ENCODE data around the gene ZNF326. TPM values are rescaled to one million over a fixed set of nuclear protein-coding genes. Genes with fewer than 3 reads are reported as not detected.

ZNF326 gene
- total RNA-seq, 1 experiment from 2014 or later = 19.3 TPM

DNA sequence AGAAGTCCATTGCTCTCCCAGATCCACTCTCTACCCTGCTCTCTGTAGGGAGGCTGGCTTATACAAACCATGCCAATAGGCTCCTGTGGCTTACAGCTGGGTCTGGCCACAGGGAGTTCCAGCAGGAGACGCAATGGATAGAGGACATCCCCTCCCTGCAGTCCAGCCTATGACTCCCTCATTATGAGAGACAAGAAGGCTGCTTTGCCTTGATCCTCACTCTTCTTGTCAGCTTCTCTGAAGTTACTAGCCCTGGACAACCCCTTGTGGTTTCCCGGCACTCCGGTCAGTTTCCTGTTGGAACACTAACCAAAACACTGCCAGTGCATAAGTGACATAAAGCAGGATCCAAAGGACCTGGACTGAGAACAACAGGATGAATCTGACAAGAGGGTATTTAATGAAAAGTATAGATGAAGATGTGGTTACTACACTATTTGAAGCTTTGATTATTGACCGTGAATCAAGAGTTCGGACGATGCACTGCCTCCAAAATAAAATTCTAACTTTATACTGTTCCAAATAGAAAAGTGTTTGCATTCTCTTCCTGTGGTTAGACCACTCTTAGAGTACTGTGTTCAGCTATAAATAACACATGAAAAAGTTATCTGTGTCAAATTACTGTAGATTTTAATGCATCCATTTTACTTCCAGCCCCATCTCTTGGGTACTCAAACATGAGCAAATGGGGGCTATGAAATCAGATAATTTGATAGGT lies 32.7 kb upstream of the ZNF326 start:
- Histone ChIP-seq H3K4me2 (ENCODE audit: low read length) (no peak overlapping the region), H2AFZ (ENCODE audit: low read depth, low read length, poor library complexity, severe bottlenecking) (no peak overlapping the region), H3K27ac (ENCODE audit: low read depth, low read length) (no peak overlapping the region), H3K27me3 (ENCODE audit: insufficient read depth, low read length) (no peaks in the 10 kb centered on the region), H3K4me1 (ENCODE audit: control insufficient read depth in 1 of 2, insufficient read depth in 2 of 2, low read length in 2 of 2) (no peaks in the 10 kb centered on the region), H3K79me2 (ENCODE audit: insufficient read depth, low read length) (no peaks in the 10 kb centered on the region), H3K36me3 (ENCODE audit: control insufficient read depth in 1 of 2, insufficient read depth in 2 of 2, low read length in 2 of 2) (no peaks in the 10 kb centered on the region), H3K9ac (ENCODE audit: low read length) (no peak overlapping the region), H3K9me3 (ENCODE audit: control insufficient read depth in 1 of 2, insufficient read depth in 1 of 2, low read depth in 1 of 2, low read length in 2 of 2) (0 out of 4 replicates have a peak, but pooled peaks cover 0 to 2% of the 10 kb centered on the region in 2 experiments), H3K4me3 (replicated peaks in 1 of 2; ENCODE audit: low read depth in 1 of 2, low read length in 2 of 2) (no peak overlapping the region), H4K20me1 (ENCODE audit: insufficient read depth) (no peaks in the 10 kb centered on the region), H3K9me2 (ENCODE audit: insufficient read depth) (no peaks in the 10 kb centered on the region)
- no TSS peak for BruUV-seq (replicated peaks)
- intact Hi-C loops (cut with micrococcal nuclease) = no loop called here
- DNase-seq (ENCODE audit: low read depth, low spot score) (no peak), ATAC-seq (no peak)
- ChIA-PET POLR2A (no interaction called here), CTCF (no interaction called here), RAD21 (ENCODE audit: low non-redundant PET in 1 of 2, low total read pairs in 2 of 2, uncharacterized antibody in 2 of 2, unreplicated experiment in 2 of 2) (no interaction called here)
- TF ChIP-seq EZH2 (IDR thresholded peaks at IDR 0.05) (no peak), JUND (IDR thresholded peaks at IDR 0.05) (no peak), YY1 (IDR thresholded peaks at IDR 0.05; ENCODE audit: extremely low read depth, insufficient replicate concordance, low read depth, low read length) (no peak), EGR1 (IDR thresholded peaks at IDR 0.05; ENCODE audit: low read depth) (no peak), MAX (IDR thresholded peaks at IDR 0.05) (no peak), CBX3 (IDR thresholded peaks at IDR 0.05; ENCODE audit: low read depth) (no peak), CEBPB (IDR thresholded peaks at IDR 0.05; ENCODE audit: low read depth) (no peak), REST (IDR thresholded peaks at IDR 0.05; ENCODE audit: low read depth) (no peak), TCF7L2 (IDR thresholded peaks at IDR 0.05; ENCODE audit: borderline replicate concordance, extremely low read depth, insufficient read depth, insufficient read length) (no peak), POLR2AphosphoS5 (IDR thresholded peaks at IDR 0.05; ENCODE audit: low read depth, low read length) (no peak), RAD21 (IDR thresholded peaks at IDR 0.05; ENCODE audit: low read depth) (no peak), SRF (IDR thresholded peaks at IDR 0.05; ENCODE audit: low read depth) (no peak), POLR2A (IDR thresholded peaks at IDR 0.05; ENCODE audit: borderline replicate concordance, extremely low read depth, insufficient read depth, insufficient read length) (no peak), FOSL1 (IDR thresholded peaks at IDR 0.05; ENCODE audit: low read depth) (no peak), CTCF (IDR thresholded peaks at IDR 0.05 in 2 of 3, conservative IDR thresholded peaks at IDR 0.05 in 1 of 3; ENCODE audit: borderline replicate concordance in 1 of 3, insufficient read depth in 1 of 3, low read depth in 2 of 3, low read length in 2 of 3) (no peak), ELF1 (IDR thresholded peaks at IDR 0.05; ENCODE audit: borderline replicate concordance, low read depth) (no peak)
- TF ChIP-seq, protein P1, sequence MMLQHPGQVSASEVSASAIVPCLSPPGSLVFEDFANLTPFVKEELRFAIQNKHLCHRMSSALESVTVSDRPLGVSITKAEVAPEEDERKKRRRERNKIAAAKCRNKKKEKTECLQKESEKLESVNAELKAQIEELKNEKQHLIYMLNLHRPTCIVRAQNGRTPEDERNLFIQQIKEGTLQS (IDR thresholded peaks at IDR 0.05) = no peak
- TF ChIP-seq, protein P2, sequence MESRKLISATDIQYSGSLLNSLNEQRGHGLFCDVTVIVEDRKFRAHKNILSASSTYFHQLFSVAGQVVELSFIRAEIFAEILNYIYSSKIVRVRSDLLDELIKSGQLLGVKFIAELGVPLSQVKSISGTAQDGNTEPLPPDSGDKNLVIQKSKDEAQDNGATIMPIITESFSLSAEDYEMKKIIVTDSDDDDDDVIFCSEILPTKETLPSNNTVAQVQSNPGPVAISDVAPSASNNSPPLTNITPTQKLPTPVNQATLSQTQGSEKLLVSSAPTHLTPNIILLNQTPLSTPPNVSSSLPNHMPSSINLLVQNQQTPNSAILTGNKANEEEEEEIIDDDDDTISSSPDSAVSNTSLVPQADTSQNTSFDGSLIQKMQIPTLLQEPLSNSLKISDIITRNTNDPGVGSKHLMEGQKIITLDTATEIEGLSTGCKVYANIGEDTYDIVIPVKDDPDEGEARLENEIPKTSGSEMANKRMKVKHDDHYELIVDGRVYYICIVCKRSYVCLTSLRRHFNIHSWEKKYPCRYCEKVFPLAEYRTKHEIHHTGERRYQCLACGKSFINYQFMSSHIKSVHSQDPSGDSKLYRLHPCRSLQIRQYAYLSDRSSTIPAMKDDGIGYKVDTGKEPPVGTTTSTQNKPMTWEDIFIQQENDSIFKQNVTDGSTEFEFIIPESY (IDR thresholded peaks at IDR 0.05; ENCODE audit: extremely low read depth, insufficient replicate concordance, low read length) = no peak

Measured in HCT116 (cell line).